Measurements from ENCODE around the gene NDUFA3.
"Not testable (repeated sequence)": the region's sequence is repeated elsewhere in the genome, so short reads cannot be mapped to it uniquely, and the experiment has no call there.

NDUFA3 gene

GRCh38 chr19:54102421-54103169, at the start of gene NDUFA3:
Gene NDUFA3, plus strand, starts transcription at chr19:54102855. Its CDS starts 24 bp downstream, at chr19:54102879.
- peak; percentile 96 to 97 for DNase-seq

- no peak for DNase-seq
These were observed 40.0 kb upstream of the NDUFA3 start for GRCh38 chr19:54062643-54063042.

- no peak for DNase-seq
These were observed 39.1 kb upstream of the NDUFA3 start, which contains the start of gene VSTM1 for GRCh38 chr19:54063350-54064116. Gene VSTM1, minus strand, starts transcription at chr19:54063897. Its CDS starts 120 bp downstream, at chr19:54063777.

- DNase-seq: no peak
These were observed 33.2 kb upstream of the NDUFA3 start for GRCh38 chr19:54069470-54069869.

- DNase-seq: no peak
These were observed 28.8 kb upstream of the NDUFA3 start for GRCh38 chr19:54073829-54074228.

GRCh38 chr19:54074851-54075250, 27.8 kb upstream of the NDUFA3 start:
- no peak for DNase-seq

- no peak for DNase-seq
These were observed 25.3 kb upstream of the NDUFA3 start for GRCh38 chr19:54077334-54077733.

- no peak for DNase-seq
These were observed 21.6 kb upstream of the NDUFA3 start, which contains the start of gene TARM1 for GRCh38 chr19:54081032-54081431. Gene TARM1, minus strand, starts transcription at chr19:54081365. Its CDS starts 25 bp downstream, at chr19:54081340.

- no peak for DNase-seq
These were observed 18.2 kb upstream of the NDUFA3 start for GRCh38 chr19:54084410-54084809.

GRCh38 chr19:54094426-54095000, 8.1 kb upstream of the NDUFA3 start:
- no peak for DNase-seq

- DNase-seq: no peak
These were observed 7.4 kb upstream of the NDUFA3 start for GRCh38 chr19:54095136-54095858.

GRCh38 chr19:54095859-54096616, 6.6 kb upstream of the NDUFA3 start:
- peak; percentile 54 to 70 for DNase-seq

GRCh38 chr19:54096617-54097106, 6.0 kb upstream of the NDUFA3 start:
- DNase-seq: peak in 1 of 2 experiments; percentile 37

GRCh38 chr19:54099190-54099902, 3.3 kb upstream of the NDUFA3 start:
- no peak for DNase-seq

- DNase-seq: not testable (repeated sequence)
These were observed 2.8 kb upstream of the NDUFA3 start for GRCh38 chr19:54099903-54100255.

- DNase-seq: no peak
These were observed 2.1 kb upstream of the NDUFA3 start, which contains the start of gene OSCAR for GRCh38 chr19:54100561-54100960. Gene OSCAR, minus strand, starts transcription at chr19:54100803. Its CDS starts 11 bp downstream, at chr19:54100792.

- no peak for DNase-seq
These were observed 2.5 kb downstream of the NDUFA3 start for GRCh38 chr19:54104998-54105715.

GRCh38 chr19:54105796-54106195, 3.1 kb downstream of the NDUFA3 start:
- DNase-seq: no peak

GRCh38 chr19:54106716-54107115, 4.1 kb downstream of the NDUFA3 start:
- no peak for DNase-seq

- no peak for DNase-seq
These were observed 5.3 kb downstream of the NDUFA3 start for GRCh38 chr19:54107876-54108490.

All from activated T-cell treated with anti-CD3 and anti-CD28 coated beads, Interleukin-2, amount 50 U/mL, for 48 hours (primary cell).